ENCODE measurements around the gene AGO4. TPM values are rescaled to one million over a fixed set of nuclear protein-coding genes. Genes with fewer than 3 reads are reported as not detected.
"Not testable (repeated sequence)": the region's sequence is repeated elsewhere in the genome, so short reads cannot be mapped to it uniquely, and the experiment has no call there.

Gene AGO4
- total RNA-seq, 2 donors from 2014 or later: 10.2 to 16.2 TPM

DNA sequence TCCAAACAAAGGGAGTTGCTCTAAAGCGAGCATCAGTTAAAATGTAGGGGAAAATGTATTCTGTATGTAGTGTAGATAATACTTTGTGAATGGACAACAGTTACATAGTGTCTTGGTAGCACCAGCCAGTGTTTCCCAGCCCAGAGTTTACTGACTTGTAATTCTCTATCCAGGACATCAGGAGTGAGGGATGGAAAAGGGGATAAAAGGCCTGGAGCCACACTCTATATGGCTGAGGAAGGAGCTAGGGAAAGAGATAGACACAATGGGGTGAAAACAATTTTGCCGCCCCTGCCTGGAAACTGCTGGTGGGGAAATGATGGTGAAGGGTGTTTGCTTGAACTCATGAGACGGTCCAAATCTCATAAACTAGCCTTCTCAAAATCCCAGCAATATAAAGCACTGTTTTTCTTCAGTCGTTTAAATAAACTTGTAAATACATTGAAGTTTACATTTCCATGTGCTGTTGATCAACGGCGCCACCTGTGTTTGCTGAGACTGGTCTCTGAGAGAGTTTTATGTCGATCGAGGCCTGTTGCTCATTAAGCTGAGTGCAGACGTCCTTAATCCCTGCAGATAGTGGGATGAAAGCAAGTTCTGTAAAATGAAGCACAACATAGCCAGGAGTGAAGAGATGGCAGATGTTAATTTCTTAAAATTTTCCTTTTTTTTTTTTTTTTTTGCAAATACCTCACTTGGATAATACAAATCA lies 47.3 kb downstream of the AGO4 start:
- ATAC-seq (peak; percentile 46), DNase-seq (peak in 1 of 2 donors; percentile 18)
- intact Hi-C loops (cut with DNase I, micrococcal nuclease): no loop called here

DNA sequence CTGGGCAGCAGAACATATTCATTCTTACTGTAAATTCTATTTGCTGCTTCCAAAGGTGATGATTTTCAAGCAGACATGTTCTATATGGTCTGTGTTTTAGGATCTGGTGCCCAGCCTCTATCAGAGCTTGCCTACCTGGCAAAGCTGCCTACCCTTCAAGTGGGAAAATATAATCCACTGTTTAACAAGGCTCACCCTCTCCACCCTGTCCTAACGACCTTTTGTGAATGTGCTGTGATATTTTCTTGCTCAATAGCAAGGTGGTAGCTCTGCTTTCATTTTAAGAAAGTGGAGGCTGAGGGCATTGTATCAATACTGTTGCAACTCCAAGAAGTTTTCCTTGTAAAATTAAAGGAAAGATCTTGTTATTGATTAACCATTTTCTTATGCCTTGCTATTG lies 49.1 kb downstream of the AGO4 start:
- ATAC-seq (peak; percentile 63), DNase-seq (no peak)

DNA sequence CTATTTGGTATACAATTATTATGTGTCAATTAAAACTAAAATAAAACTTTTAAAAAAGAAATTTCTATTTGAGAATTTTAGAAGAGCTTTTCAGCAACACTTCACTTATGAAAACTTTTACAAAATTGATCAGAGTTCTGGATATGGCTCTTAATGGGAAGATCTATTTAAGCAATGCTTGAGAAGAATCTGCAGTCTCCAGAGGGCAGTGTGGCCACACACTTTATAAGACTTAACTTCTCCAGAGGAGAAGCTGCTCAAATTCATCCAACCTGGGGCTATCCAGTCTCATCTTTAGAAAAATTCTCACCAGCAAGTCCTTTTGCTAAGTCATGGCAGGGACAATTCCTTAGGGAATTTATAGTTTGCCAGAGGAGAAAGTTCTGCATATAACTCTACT lies 50.0 kb downstream of the AGO4 start:
- peak; percentile 68 for ATAC-seq
- DNase-seq: peak in 1 of 2 donors; percentile 19
- intact Hi-C loops (cut with DNase I, micrococcal nuclease): no loop called here

More for the DNA sequence above, 49.1 kb downstream of the AGO4 start:
- intact Hi-C loops (cut with DNase I, micrococcal nuclease): no loop called here

DNA sequence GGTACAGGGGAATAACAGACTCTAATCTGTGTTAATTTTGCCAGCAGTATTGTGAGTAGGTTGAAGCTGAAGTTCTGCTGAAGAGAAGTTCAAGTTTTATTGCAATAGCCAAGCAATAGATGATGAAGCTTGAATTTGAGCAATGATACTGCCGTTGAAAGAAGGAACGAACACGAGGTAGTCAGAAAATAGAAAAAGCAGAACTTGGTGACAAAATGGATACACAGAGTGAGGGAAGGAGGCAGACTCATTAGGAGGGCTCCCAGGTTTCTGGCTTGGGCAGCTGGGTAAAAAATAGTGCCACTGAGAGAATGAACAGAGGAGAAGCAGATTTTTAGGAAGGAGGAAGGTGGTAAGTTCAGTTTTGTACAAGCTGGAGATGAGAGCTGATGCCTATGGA lies 52.9 kb downstream of the AGO4 start:
- intact Hi-C loops (cut with DNase I, micrococcal nuclease): no loop called here
- DNase-seq (no peak), ATAC-seq (no peak)

DNA sequence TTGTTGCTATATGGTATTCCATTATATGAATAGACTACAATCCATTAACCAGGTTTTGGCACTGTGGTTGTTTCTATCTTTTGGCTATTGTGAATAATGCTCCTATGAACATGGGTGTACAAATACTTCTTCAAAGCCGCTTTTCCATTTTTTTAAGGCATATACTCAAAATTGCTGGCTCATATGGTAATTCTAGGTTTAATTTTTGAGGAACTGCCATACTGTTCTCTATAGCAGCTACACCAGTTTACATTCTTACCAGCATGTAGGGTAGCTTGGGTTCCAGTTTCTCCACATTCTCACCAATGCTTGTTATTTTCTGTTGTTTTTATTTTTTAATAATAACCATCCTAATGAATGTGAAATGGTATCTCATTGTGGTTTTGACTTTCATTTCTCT lies 55.3 kb downstream of the AGO4 start:
- intact Hi-C loops (cut with DNase I, micrococcal nuclease): no loop called here
- DNase-seq (no peak), ATAC-seq (no peak)

DNA sequence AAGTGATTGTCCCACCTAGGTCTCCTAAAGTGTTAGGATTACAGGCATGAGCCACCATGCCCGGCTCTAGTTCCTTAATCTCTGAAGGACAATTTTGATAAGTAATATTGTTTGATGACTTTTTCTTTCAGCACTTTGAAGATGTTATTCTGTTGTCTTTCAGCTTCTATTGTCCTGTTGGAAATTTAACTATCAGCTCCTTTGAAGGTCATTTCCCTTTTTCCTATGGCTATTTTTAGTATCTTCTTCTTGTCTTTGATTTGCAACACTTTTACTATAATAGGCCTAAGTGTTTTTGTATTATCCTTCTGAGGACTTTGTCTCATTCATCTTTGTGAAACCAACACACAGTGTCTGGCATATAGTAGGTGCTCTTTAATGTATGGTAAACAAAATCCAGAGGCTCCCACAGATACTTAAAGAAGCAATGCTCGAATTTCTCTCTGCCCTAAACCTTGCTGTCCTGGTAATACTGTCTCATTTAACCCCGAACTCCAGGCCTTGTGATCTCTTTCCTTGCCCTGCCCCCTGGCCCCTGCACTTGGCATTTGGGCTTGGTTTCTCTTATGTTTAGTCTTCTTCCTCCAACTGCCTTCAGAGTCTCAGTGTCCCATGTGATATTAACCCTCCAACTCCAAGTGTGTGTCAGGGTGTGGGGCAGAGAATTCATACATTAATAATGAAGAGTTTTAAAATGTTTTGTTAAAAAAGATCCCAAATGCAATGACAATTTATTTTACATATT lies 56.2 kb downstream of the AGO4 start:
- intact Hi-C loops (cut with DNase I, micrococcal nuclease): no loop called here
- DNase-seq (no peak), ATAC-seq (no peak)

DNA sequence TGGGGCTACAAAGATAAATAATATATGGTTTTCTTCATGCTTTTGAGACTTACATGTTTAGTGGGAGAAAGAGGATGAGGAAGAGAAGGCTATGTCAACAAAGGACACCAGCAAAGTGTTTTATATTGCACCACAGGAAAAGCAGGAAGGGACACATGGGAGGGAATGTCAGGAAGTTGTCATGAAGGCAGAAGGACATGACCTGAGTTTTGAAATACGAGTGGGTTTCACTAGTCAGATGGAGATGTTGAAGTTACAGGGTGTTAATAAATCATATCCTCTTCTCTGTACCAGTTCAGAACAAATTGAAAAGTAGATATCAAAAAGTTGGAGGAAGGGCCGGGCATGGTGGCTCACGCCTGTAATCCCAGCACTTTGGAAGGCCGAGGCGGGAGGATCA lies 57.0 kb downstream of the AGO4 start:
- ATAC-seq (no peak), DNase-seq (no peak)
- intact Hi-C loops (cut with DNase I, micrococcal nuclease): no loop called here

DNA sequence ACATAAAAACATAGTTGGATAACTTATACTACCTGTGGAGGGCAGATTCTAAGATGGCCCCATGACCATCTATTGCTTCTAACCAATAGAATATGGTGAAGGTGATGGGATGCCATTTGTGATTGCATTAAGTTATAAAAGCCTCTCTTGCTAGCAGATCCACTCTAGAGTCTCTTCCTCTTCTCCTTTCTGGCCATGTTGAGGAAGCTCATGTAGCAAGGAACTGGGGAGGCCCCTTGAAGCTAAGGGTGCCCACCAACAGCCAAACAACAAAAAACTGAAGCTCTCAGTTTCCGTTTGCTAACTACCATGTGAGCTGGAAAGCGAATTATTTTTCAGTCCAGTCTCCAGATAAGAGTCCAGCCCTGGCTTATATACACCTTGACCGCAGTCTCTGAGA lies 59.2 kb downstream of the AGO4 start:
- ATAC-seq: no peak
- no peak for DNase-seq
- intact Hi-C loops (cut with DNase I, micrococcal nuclease): no loop called here

DNA sequence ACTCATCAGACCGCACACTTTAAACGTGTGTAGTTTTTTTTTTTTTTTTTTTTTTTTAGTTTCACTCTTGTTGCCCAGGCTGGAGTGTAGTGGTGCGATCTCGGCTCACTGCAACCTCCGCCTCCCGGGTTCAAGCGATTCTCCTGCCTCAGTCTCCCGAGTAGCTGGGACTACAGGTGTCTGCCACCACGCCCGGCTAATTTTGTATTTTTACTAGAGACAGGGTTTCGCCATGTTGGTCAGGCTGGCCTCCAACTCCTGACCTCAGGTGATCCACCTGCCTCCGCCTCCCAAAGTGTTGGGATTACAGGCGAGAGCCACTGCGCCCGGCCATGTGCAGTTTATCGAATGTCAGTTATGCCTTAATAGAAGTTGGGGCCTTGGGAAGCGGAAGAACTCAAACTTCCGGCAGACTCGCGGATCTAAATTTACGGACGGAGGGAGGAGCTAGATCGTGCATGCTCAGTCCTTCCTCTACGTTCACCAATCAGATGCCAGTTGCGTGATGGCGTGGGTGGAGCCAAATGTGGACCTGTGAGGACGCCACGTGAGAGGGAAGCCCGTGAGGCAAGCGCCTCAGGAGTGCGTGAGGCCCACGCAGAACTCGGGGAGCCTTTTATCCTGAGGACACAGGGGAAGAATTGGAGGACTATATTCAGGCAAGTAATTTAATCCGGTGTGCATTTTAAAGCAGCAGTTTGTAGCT lies 61.6 kb downstream of the AGO4 start:
- intact Hi-C loops (cut with DNase I, micrococcal nuclease); ATAC-seq; DNase-seq: not testable (repeated sequence)

DNA sequence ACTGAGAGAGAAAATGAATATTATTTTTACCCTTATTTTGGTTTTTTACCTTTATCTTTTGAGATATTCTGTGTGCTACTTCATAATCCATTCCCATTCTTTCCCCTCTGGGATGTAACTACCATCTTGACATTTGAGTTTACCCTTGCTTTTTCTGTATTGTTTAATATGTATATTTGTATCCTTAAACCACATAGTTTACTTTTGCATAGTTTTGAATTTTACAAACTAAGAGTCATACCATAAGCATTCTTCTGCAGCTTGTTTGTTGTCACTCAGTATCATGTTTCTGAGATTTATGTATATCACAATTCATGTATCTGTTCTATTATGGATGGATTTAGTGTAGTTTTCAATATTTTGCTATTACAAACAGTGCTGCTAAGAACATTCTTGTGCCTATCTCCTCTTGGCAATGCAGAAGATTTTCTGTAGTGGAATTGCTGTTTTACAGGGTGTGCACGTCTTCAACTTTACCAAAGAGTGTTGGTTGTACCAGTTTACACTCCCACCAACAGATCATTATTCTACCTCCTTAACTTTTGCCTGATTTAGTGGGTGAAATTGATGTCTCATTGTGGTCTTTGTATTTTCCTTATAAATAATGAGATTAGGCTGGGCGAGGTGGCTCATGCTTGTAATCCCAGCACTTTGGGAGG lies 63.0 kb downstream of the AGO4 start:
- ATAC-seq (no peak), DNase-seq (no peak)
- intact Hi-C loops (cut with DNase I, micrococcal nuclease): no loop called here

DNA sequence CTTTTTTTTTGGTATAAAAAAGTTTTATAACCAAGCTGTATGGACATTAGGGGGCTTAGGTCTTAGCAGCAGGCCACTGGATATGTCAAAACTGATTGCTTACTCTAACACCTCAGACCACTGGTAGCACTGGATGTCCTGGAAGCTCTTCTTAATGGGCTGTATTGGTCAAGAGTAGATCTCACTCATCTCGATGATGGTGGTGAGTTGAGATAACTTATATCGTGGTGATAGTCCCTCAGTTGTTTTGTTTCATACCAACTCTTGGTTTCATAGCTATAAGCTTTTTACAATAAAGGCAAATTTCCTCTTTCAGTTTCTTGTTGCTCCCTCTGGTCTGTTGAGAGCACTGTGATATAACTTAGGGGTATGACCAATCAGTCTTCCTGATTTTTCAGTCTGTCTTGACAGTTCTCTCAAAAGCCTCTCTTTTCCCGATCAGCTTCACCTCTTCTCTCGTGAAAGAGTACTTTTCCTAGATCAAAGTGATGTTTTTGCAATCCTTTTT lies 65.5 kb downstream of the AGO4 start:
- ATAC-seq (no peak), DNase-seq (no peak)
- intact Hi-C loops (cut with DNase I, micrococcal nuclease): no loop called here

DNA sequence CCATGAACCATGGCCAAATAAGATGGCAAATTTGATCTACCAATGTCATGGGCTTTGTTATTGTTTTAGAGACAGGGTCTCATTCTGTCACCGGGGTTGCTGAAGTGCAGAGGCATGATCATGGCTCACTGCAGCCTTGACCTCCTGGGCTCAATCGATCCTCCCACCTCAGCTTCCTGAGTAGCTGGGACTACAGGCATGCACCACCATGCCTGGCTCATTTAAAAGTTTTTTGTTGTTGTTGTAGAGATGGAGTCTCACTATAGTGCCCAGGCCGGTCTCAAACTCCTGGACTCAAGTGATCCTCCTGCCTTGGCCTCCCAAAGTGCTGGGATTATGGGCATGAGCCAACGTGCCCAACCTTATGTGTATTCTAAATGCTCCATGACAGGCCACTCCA lies 66.3 kb downstream of the AGO4 start:
- ATAC-seq; DNase-seq; intact Hi-C loops (cut with DNase I, micrococcal nuclease): not testable (repeated sequence)

DNA sequence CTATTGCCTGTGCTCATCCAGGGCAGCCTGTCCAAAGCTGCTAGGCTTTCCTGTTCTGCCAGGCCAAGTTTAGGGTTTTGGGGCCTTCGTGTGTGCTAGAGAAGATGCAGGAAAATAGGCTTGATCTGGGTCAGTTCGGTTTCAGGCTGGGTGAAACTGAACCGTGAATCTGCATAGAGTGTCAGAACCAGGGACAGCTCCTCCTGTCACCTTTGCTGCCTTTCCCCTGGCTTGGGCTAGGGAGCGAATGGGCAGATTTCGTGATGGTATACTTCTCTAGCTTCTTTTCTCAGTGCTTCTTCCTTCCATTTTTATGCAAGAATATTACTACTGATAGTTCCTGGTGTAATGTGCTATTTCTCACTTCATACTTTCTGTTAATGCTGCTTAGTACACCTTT lies 69.2 kb downstream of the AGO4 start:
- intact Hi-C loops (cut with DNase I, micrococcal nuclease): no loop called here
- ATAC-seq (no peak), DNase-seq (no peak)

DNA sequence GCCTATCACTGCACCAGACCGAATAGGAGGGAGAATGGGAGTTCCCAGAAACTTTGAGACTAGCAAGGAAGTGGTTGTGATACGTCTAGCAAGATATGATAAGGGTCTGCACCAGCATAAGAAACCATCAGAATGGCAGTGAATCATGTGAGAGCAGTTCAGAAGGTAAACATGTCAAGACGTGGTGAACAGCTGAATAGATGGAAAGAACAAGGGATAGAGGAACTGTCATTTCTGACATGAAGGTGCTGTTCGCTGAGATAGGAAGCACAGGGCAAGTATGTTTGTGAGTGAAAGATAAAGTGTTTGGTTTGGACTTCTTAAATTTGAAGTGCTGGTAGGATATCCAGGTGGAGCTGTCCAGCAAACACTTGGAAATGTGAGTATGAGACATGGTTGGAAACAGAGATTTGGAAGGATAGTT lies 74.0 kb downstream of the AGO4 start:
- intact Hi-C loops (cut with DNase I, micrococcal nuclease): no loop called here
- ATAC-seq (no peak), DNase-seq (no peak)

DNA sequence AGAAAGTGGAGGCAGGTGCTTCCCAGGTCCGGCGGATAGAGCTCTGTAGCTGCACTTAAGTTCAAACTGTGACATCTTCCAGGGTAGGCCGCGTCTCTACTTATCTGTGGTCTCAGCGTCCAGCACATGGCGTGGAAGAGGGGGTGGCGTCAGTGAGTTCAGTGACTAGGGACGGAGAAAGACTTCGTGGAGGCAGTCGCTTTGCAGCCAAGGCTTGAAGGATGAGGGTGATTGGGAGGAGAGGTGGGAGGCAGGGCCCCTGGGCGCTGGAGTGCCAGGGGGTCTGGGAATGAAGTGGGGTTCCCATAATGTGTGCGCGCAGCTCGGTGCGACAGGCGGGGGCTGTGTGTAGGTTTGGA lies 74.7 kb downstream of the AGO4 start:
- ATAC-seq (no peak), DNase-seq (no peak)
- intact Hi-C loops (cut with DNase I, micrococcal nuclease): no loop called here

DNA sequence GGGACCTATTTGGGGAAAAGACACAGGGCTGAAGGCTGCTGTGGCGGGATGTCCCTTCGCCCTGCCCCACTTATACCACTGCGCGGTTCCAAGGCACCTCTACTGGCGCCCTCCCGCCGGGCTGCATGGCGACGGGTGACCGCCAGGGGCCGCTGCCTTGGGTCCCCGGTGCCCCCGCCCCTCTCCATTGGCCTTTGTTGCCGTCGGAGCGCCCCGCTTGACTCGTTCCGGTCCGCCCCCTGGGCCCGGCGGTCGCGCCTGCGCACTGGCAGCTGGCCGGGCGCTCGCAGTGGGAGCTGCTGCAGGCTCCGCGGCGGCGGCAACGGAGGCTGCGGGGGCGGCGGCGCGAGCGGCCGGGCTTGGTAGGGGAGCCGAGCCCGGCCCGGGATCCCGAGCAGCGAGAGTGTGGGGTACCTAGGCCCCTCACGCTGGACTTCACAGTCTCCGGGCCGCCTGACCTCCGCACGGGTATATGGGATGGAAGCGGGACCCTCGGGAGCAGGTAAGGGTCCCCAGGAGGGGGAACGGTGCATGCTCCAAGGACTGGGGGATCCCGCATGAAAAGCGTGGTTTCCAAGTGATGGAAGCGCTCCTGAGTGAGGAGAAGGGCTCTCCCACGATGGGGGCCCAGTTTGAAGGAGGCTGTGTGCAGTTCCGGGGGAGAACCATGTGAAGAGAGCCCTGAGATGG lies 75.3 kb downstream of the AGO4 start, which contains the start of gene AGO1:
Gene AGO1, plus strand, starts transcription at position 265 of the 690 bp plus-strand sequence. Its CDS starts 213 bp downstream, at position 478.
- peak; percentile 91 for ATAC-seq
- intact Hi-C loops (cut with DNase I, micrococcal nuclease): no loop called here
- peak; percentile 93 for DNase-seq

DNA sequence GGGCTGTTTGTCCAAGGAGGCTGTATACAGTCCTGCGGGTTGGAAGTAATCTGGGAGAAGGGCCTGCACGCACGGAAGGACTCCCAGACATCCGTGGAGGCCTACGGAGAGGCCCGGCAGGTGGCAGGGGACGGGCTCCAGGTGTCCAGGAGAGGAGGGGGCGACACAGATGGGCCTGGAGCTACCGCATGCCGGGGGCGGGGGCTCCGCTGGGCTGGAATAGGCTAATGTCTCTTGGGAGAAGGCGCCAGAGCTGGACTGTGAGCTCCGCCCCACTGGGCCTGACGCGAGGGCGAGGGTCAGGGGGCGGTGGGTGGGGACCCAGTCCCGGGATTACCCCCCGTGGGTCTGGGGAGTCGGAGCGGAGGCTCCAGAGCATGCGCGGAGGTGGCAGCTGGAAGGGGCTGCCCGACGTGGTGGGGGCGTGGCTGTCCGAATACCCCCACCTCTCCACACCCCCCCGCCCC lies 75.9 kb downstream of the AGO4 start:
- peak; percentile 61 to 69 for DNase-seq
- peak; percentile 50 for ATAC-seq
- intact Hi-C loops (cut with DNase I, micrococcal nuclease): no loop called here

DNA sequence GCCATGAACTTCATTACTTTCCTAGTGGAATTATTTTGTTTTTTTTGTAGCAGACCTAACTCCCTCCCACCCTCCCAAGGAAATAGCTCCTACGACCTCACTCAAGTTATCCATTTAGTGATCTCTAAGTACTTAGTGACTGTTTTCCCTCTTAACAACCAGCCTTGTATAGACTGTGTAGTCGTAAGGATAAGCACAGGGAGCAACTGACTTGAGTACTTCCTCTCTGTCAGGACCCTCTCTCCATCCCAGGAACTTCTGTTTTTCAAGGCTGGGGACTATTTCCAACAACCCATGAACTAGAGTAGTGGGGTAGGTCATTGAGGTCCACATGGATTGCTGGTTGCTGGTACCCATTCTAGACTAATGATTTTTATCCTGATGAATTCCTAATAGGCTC lies 77.1 kb downstream of the AGO4 start:
- no peak for DNase-seq
- no peak for ATAC-seq
- intact Hi-C loops (cut with DNase I, micrococcal nuclease): no loop called here
